IMR-90 (cell line): Measurements from ENCODE around the gene MORN4. TPM values are rescaled to one million over a fixed set of nuclear protein-coding genes. Genes with fewer than 3 reads are reported as not detected.

Source experiments
- ATAC-seq: fragments of 200-7000 bp; cut with Tn5 transposase; 2 replicates; pipeline ENCODE4 v1.9.1; 2020; ENCODE audit warnings: low read depth, mild to moderate bottlenecking, moderate library complexity
- BruUV-seq: library from RNA; stranded (reverse); fragments of 400-500 nt; replicated peaks from 2 replicates; lab custom pipeline; 2021; lab: Mats Ljungman, UMichigan
- CTCF ChIA-PET: fragments of 300-600 bp; formaldehyde crosslinking; extraction: SDS; loops from one replicate; lab custom pipeline; 2021; ENCODE audit warnings: antibody characterized with exemption; lab: Yijun Ruan, JAX
- POLR2A ChIA-PET: fragments of 300-600 bp; sonication (Branson Sonifier 250); formaldehyde crosslinking; loops from one replicate; lab custom pipeline; 2022; ENCODE audit warnings: antibody characterized with exemption; ENCODE audit not compliant: unreplicated experiment; lab: Charles Lee
- DNase-seq: peaks from one replicate; pipeline ENCODE4 v3.0.0; 2013
- H2AFZ ChIP-seq: replicated peaks from 2 replicates; pipeline ENCODE3; 2013; ENCODE audit warnings: low read length, mild to moderate bottlenecking; ENCODE audit not compliant: poor library complexity
- H2AK5ac ChIP-seq: 2 replicates; pipeline ENCODE4 v1.6.1; 2013; ENCODE audit warnings: low read depth, low read length, inconsistent platforms
- H2AK9ac ChIP-seq: replicated peaks from 2 replicates; pipeline ENCODE3; 2013; ENCODE audit warnings: mild to moderate bottlenecking, low read depth, low read length, moderate library complexity; ENCODE audit not compliant: poor library complexity
- H2BK120ac ChIP-seq: 2 replicates; pipeline ENCODE4 v1.6.1; 2013; ENCODE audit warnings: low read depth, low read length, inconsistent platforms
- H2BK15ac ChIP-seq: 3 replicates; pipeline ENCODE4 v1.6.1; 2013; ENCODE audit warnings: low read depth, low read length, inconsistent platforms
- H2BK20ac ChIP-seq: 2 replicates; pipeline ENCODE4 v1.6.1; 2013; ENCODE audit warnings: low read depth, mild to moderate bottlenecking, inconsistent platforms, low read length, moderate library complexity
- H2BK5ac ChIP-seq: 2 replicates; pipeline ENCODE4 v1.6.1; 2013; ENCODE audit warnings: mild to moderate bottlenecking, low read depth, low read length, inconsistent platforms; ENCODE audit not compliant: poor library complexity, severe bottlenecking
- H3K14ac ChIP-seq: replicated peaks from 2 replicates; pipeline ENCODE4 v1.6.1; 2013; ENCODE audit warnings: low read depth, low read length, inconsistent platforms
- H3K18ac ChIP-seq: 2 replicates; pipeline ENCODE4 v1.6.1; 2013; ENCODE audit warnings: low read depth, low read length, control low read depth
- H3K23ac ChIP-seq: 2 replicates; pipeline ENCODE4 v1.6.1; 2013; ENCODE audit warnings: low read depth, low read length, inconsistent platforms
- H3K27ac ChIP-seq: 2 replicates; pipeline ENCODE4 v1.5.1; 2013; ENCODE audit warnings: mild to moderate bottlenecking, control low read depth, low read length; ENCODE audit not compliant: insufficient read depth
- H3K27me3 ChIP-seq: 2 replicates; pipeline ENCODE4 v1.6.1; 2013; ENCODE audit warnings: low read length; ENCODE audit not compliant: control insufficient read depth, insufficient read depth
- H3K36me3 ChIP-seq: 2 replicates; pipeline ENCODE4 v1.6.1; 2013; ENCODE audit warnings: low read length, mixed read lengths; ENCODE audit not compliant: control insufficient read depth, insufficient read depth
- H3K4ac ChIP-seq: 2 replicates; pipeline ENCODE4 v1.6.1; 2013; ENCODE audit warnings: low read depth, low read length, inconsistent platforms
- H3K4me1 ChIP-seq: 2 replicates; pipeline ENCODE4 v1.6.1; 2013; ENCODE audit warnings: low read length, mixed read lengths; ENCODE audit not compliant: control insufficient read depth, insufficient read depth
- H3K4me2 ChIP-seq: 2 replicates; pipeline ENCODE4 v1.6.1; 2013; ENCODE audit warnings: low read depth, mild to moderate bottlenecking, control low read depth, low read length, moderate library complexity
- H3K4me3 ChIP-seq: 2 replicates; pipeline ENCODE4 v1.5.1; 2013; ENCODE audit warnings: low read depth, mild to moderate bottlenecking, control low read depth, low read length, moderate library complexity; ENCODE audit not compliant: insufficient read depth
- H3K56ac ChIP-seq: 2 replicates; pipeline ENCODE4 v1.6.1; 2013; ENCODE audit warnings: low read length, inconsistent platforms; ENCODE audit not compliant: insufficient read depth; ENCODE audit errors: extremely low read depth
- H3K79me1 ChIP-seq, 2 experiments: 2 replicates each; pipeline ENCODE4 v1.6.1; 2013; ENCODE audit warnings: low read length in 2 of 2, inconsistent platforms in 1 of 2, low read depth in 1 of 2
- H3K9ac ChIP-seq: 2 replicates; pipeline ENCODE4 v1.6.1; 2013; ENCODE audit warnings: low read depth, low read length, control low read depth
- H3K9me1 ChIP-seq: 2 replicates; pipeline ENCODE4 v1.6.1; 2013; ENCODE audit warnings: low read length, inconsistent platforms; ENCODE audit not compliant: insufficient read depth
- H3K9me3 ChIP-seq: 2 replicates; pipeline ENCODE4 v1.6.1; 2013; ENCODE audit warnings: low read length; ENCODE audit not compliant: control insufficient read depth, insufficient read depth
- H4K20me1 ChIP-seq: 2 replicates; pipeline ENCODE4 v1.6.1; 2013; ENCODE audit warnings: low read length, inconsistent platforms; ENCODE audit not compliant: insufficient read depth
- H4K5ac ChIP-seq: 2 replicates; pipeline ENCODE4 v1.6.1; 2013; ENCODE audit warnings: mild to moderate bottlenecking, low read depth, low read length, control low read depth
- H4K8ac ChIP-seq, 2 experiments: 2 replicates each; pipeline ENCODE4 v1.6.1; 2013; ENCODE audit warnings: low read depth in 2 of 2, low read length in 2 of 2, control low read depth in 1 of 2, inconsistent platforms in 1 of 2
- H4K91ac ChIP-seq: 2 replicates; pipeline ENCODE4 v1.6.1; 2013; ENCODE audit warnings: low read depth, low read length, inconsistent platforms; ENCODE audit not compliant: insufficient read depth
- CEBPB ChIP-seq: IDR thresholded peaks from 2 replicates; pipeline ENCODE4 v1.6.1; 2012; ENCODE audit warnings: low read depth, low read length, improper control_type of control experiment
- MAZ ChIP-seq: IDR thresholded peaks from 2 replicates; pipeline ENCODE4 v1.6.1; 2012; ENCODE audit warnings: low read depth, mild to moderate bottlenecking, low read length, improper control_type of control experiment, moderate library complexity, borderline replicate concordance
- WGBS, 2 experiments: methylation state at CpG; one replicate each; pipeline versions ENCODE4 v1.1.5 to v1.1.7; 2013; ENCODE audit warnings: missing lambda C conversion rate in 2 of 2; ENCODE audit not compliant: insufficient read length in 1 of 2; ENCODE audit errors: extremely low coverage in 2 of 2; 5-methylcytosine and 5-hydroxymethylcytosine counted together
- dilution Hi-C: fragments of 300-500 bp; cut with HindIII; formaldehyde crosslinking; loops from one replicate; pipeline ENCODE4 v1.14.3; 2018; ENCODE audit warnings: low sequenced_read_pairs; ENCODE audit not compliant: unreplicated experiment
- in situ Hi-C: fragments of 300-500 bp; cut with MboI; formaldehyde crosslinking; loops from 3 replicates; pipeline ENCODE4 v1.14.3; 2019; ENCODE audit warnings: low sequenced_read_pairs, inconsistent platforms, mixed read lengths
- intact Hi-C: fragments of 100-400 bp; cut with micrococcal nuclease; formaldehyde crosslinking; loops from 2 replicates; pipeline ENCODE4 v1.10.0; 2022
- polyA plus RNA-seq, 3 experiments: library from polyadenylated mRNA; depleted of rRNA; stranded (reverse); fragments of >200 nt; gene quantifications; 2 replicates each; pipeline ENCODE4 v1.2.3, GENCODE V29; 2012; ENCODE audit warnings: low replicate concordance in 1 of 3
- total RNA-seq: library from RNA; depleted of rRNA; stranded (reverse); fragments of >200 nt; gene quantifications from 2 replicates; pipeline ENCODE4 v1.2.3, GENCODE V29; 2012

MORN4 gene
- total and polyA plus RNA-seq, 2 of the 4 experiments (the other 2 are of a cell fraction) = 3.2 to 8.4 TPM

DNA sequence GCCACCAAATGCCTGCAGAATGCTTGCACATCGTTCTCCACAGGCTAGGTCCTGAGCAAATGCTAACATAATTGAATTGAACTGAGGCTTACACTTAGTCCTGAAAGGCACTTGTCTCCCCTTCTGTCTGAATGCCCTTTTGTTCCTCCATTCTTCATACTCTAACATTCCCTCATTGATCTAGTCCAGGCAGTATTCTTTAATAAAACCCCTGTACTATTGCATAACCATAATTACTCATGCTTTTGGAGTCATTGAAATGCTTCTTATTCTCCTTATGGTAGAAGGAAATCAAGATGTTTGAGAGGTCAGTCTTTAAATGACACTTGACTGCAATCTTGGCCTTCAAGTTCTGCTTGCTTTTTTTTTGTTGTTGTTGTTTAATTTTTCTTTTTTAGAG is 14.3 kb upstream of the MORN4 start:
- Histone ChIP-seq H3K23ac (peak overlapping the region; percentile 19; the same call in 1 of the 2 replicates), H3K9me3 (no peaks in the 10 kb centered on the region), H4K20me1 (peaks cover 15% of the 10 kb centered on the region; the same call in 1 of the 2 replicates), H2AFZ (no peak overlapping the region), H3K4me1 (peaks cover 19% of the 10 kb centered on the region), H3K4me2 (peak overlapping the region; percentile 52; the same call in 1 of the 2 replicates), H3K27ac (peak overlapping the region; percentile 73), H2BK120ac (peak overlapping the region; percentile 12; the same call in 1 of the 2 replicates), H3K4ac (peak overlapping the region; percentile 27; the same call in 1 of the 2 replicates), H3K56ac (no peak overlapping the region), H3K14ac (0 out of 2 replicates have a peak overlapping the region, but pooled peaks have one; percentile 5), H2BK15ac (peak overlapping the region; percentile 30; the same call in 1 of the 3 replicates), H3K36me3 (peaks cover 25% of the 10 kb centered on the region), H2AK9ac (no peak overlapping the region), H3K79me1 (peaks cover 33 to 73% of the 10 kb centered on the region in 2 experiments), H4K91ac (0 out of 2 replicates have a peak overlapping the region, but pooled peaks have one; percentile 14), H2BK5ac (peak overlapping the region; percentile 64), H3K9ac (no peak overlapping the region), H2BK20ac (peak overlapping the region; percentile 2; the same call in 1 of the 2 replicates), H2AK5ac (peak overlapping the region; percentile 64), H3K27me3 (no peaks in the 10 kb centered on the region), H4K5ac (0 out of 2 replicates have a peak overlapping the region, but pooled peaks have one; percentile 59), H4K8ac (peak overlapping the region in 1 of 2 experiments; percentile 5; a peak in 3 of 4 replicates), H3K18ac (peak overlapping the region; percentile 64; the same call in 1 of the 2 replicates), H3K9me1 (peaks cover 28% of the 10 kb centered on the region), H3K4me3 (no peak overlapping the region)
- DNase-seq (peak; percentile 57), ATAC-seq (no peak)
- CTCF ChIA-PET = no interaction called here
- no peak for TF ChIP-seq MAZ
- TF ChIP-seq CEBPB = peak; percentile 89
- no TSS peak for BruUV-seq
- intact Hi-C loops = loop anchor here (2.0 kb wide), 1 partner anchor 183 kb away; no protein-coding TSS in a partner anchor
- POLR2A ChIA-PET = no interaction called here
- 89% methylated on average over 1 of the region's 1 CpG; no CpG with 5 or more reads in 1 of the 2 experiments for WGBS, 2 experiments
- in situ Hi-C loops = no loop called here
- dilution Hi-C loops = no loop called here
